GM06990 (cell line): ENCODE results near the gene ADAMTS18.

Experiments
- DNase-seq: peaks from one replicate; pipeline ENCODE4 v3.0.0-alpha.2; 2011; ENCODE audit not compliant: insufficient read length; ENCODE audit errors: extremely low read depth
- H3K27me3 ChIP-seq: replicated peaks from 2 replicates; pipeline ENCODE4 v1.6.0; 2011; ENCODE audit warnings: low read length; ENCODE audit not compliant: control insufficient read depth, insufficient read depth
- H3K36me3 ChIP-seq: 2 replicates; pipeline ENCODE4 v1.5.1; 2011; ENCODE audit warnings: low read length; ENCODE audit not compliant: control insufficient read depth, insufficient read depth
- H3K4me3 ChIP-seq: replicated peaks from 2 replicates; pipeline ENCODE4 v1.5.1; 2011; ENCODE audit warnings: low read depth, mild to moderate bottlenecking, control low read depth, low read length
- CTCF ChIP-seq: IDR thresholded peaks from 2 replicates; pipeline ENCODE4 v1.5.1; 2011; ENCODE audit warnings: low read length, control low read depth, mild to moderate bottlenecking, inconsistent platforms; ENCODE audit not compliant: insufficient read depth, poor library complexity, severe bottlenecking

ADAMTS18 gene

GRCh38 chr16:77443357-77444146 lies 8.7 kb upstream of the ADAMTS18 start:
- no peaks in the 10 kb centered on the region; the same call in 1 of the 2 replicates for H3K27me3 ChIP-seq
- no peak for TF ChIP-seq CTCF
- no peak overlapping the region for H3K4me3 ChIP-seq
- no peak for DNase-seq
- H3K36me3 ChIP-seq = no peaks in the 10 kb centered on the region

- Histone ChIP-seq H3K4me3 (no peak overlapping the region), H3K27me3 (no peaks in the 10 kb centered on the region; the same call in 1 of the 2 replicates), H3K36me3 (no peaks in the 10 kb centered on the region)
- TF ChIP-seq CTCF = no peak
- no peak for DNase-seq
Observed at GRCh38 chr16:77442078-77442477, 7.2 kb upstream of the ADAMTS18 start.

- TF ChIP-seq CTCF = no peak
Observed at GRCh38 chr16:77439106-77439505, 4.3 kb upstream of the ADAMTS18 start.

GRCh38 chr16:77437859-77438258 lies 3.0 kb upstream of the ADAMTS18 start:
- no peak overlapping the region for H3K4me3 ChIP-seq
- no peak for DNase-seq
- H3K36me3 ChIP-seq = no peaks in the 10 kb centered on the region
- TF ChIP-seq CTCF = no peak
- H3K27me3 ChIP-seq = no peaks in the 10 kb centered on the region

More at GRCh38 chr16:77439106-77439505, 4.3 kb upstream of the ADAMTS18 start:
- Histone ChIP-seq H3K36me3 (no peaks in the 10 kb centered on the region), H3K4me3 (no peak overlapping the region), H3K27me3 (no peaks in the 10 kb centered on the region)
- DNase-seq = no peak

- DNase-seq = no peak
- Histone ChIP-seq H3K27me3 (no peaks in the 10 kb centered on the region), H3K36me3 (no peaks in the 10 kb centered on the region), H3K4me3 (no peak overlapping the region)
- no peak for TF ChIP-seq CTCF
Observed at GRCh38 chr16:77435272-77435820, 512 bp upstream of the ADAMTS18 start.
